ENCODE results near the gene SEMA4A.
"Not testable (repeated sequence)": the region's sequence is repeated elsewhere in the genome, so short reads cannot be mapped to it uniquely, and the experiment has no call there.

SEMA4A gene

GRCh38 chr1:156153362-156153761 is at the start of gene SEMA4A:
TSS of gene SEMA4A (plus strand) at chr1:156153585. CDS start at chr1:156154579, 994 bp downstream.
- no peak for DNase-seq

GRCh38 chr1:156104065-156104810 is 49.1 kb upstream of the SEMA4A start:
- peak; percentile 64 for DNase-seq

GRCh38 chr1:156104861-156105832 is 48.2 kb upstream of the SEMA4A start:
- DNase-seq: no peak

GRCh38 chr1:156106624-156107488 is 46.5 kb upstream of the SEMA4A start:
- DNase-seq: no peak

- DNase-seq: no peak
Measured at GRCh38 chr1:156108057-156108456, 45.3 kb upstream of the SEMA4A start.

GRCh38 chr1:156108664-156109241 is 44.6 kb upstream of the SEMA4A start:
- no peak for DNase-seq

GRCh38 chr1:156110252-156110651 is 43.1 kb upstream of the SEMA4A start:
- no peak for DNase-seq

- no peak for DNase-seq
Measured at GRCh38 chr1:156111355-156111962, 41.9 kb upstream of the SEMA4A start.

GRCh38 chr1:156112276-156113137 is 40.9 kb upstream of the SEMA4A start:
- DNase-seq: no peak

GRCh38 chr1:156113282-156113950 is 40.0 kb upstream of the SEMA4A start:
- DNase-seq: no peak

GRCh38 chr1:156114101-156114918 is 39.1 kb upstream of the SEMA4A start, which contains the start of gene LMNA:
TSS of gene LMNA (plus strand) at chr1:156114711. CDS start at chr1:156114919, 208 bp downstream.
- peak; percentile 79 for DNase-seq

GRCh38 chr1:156114919-156115513 is 38.4 kb upstream of the SEMA4A start:
- DNase-seq: no peak

GRCh38 chr1:156115514-156116374 is 37.6 kb upstream of the SEMA4A start:
- DNase-seq: no peak

- DNase-seq: not testable (repeated sequence)
Measured at GRCh38 chr1:156116731-156117130, 36.7 kb upstream of the SEMA4A start.

GRCh38 chr1:156117414-156118176 is 35.8 kb upstream of the SEMA4A start:
- no peak for DNase-seq

GRCh38 chr1:156118177-156118868 is 35.1 kb upstream of the SEMA4A start:
- DNase-seq: no peak
